Measurements from ENCODE around the gene GARS1. TPM values are rescaled to one million over a fixed set of nuclear protein-coding genes. Genes with fewer than 3 reads are reported as not detected.
A peak's percentile ranks its signal among the peaks of the same experiment; 100 is the strongest.

The GARS1 gene
- total RNA-seq, 1 experiment from 2014 or later: 274 TPM

- H3K27ac ChIP-seq: no peak overlapping the region
- no peak overlapping the region for H3K4me2 ChIP-seq
- no TSS peak for BruUV-seq (replicated peaks)
- H3F3A ChIP-seq (ENCODE audit: insufficient read depth, low read depth): peaks cover 6% of the 10 kb centered on the region; the same call in 1 of the 2 replicates
- no peaks in the 10 kb centered on the region for H3K27me3 ChIP-seq (ENCODE audit: insufficient read depth, low read depth)
- no peak overlapping the region for H2AFZ ChIP-seq
- DNase-seq: peak in 1 of 2 experiments; percentile 48
- H3K79me2 ChIP-seq (ENCODE audit: low read depth): no peaks in the 10 kb centered on the region
- H3K36me3 ChIP-seq (ENCODE audit: low read depth): no peaks in the 10 kb centered on the region; the same call in 1 of the 2 replicates
- no peaks in the 10 kb centered on the region for H3K9me2 ChIP-seq (ENCODE audit: insufficient read depth)
- no peaks in the 10 kb centered on the region for H4K20me1 ChIP-seq (ENCODE audit: insufficient read depth)
- intact Hi-C loops (cut with micrococcal nuclease; ENCODE audit: unreplicated experiment): no loop called here
- TF ChIP-seq EZH2 (IDR thresholded peaks at IDR 0.05; ENCODE audit: low read depth) (no peak), CTCF (conservative IDR thresholded peaks at IDR 0.05) (no peak)
- CTCF ChIA-PET: interaction anchor here (1.0 kb wide), 1 partner anchor 21 kb away, joined by 4 read pairs; no protein-coding TSS in a partner anchor
- POLR2A ChIA-PET (ENCODE audit: unreplicated experiment): interaction anchor here (0.6 kb wide), 1 partner anchor 413 kb away, joined by 4 read pairs; no protein-coding TSS in a partner anchor
- peaks cover 7% of the 10 kb centered on the region for H3K4me1 ChIP-seq (replicated peaks; ENCODE audit: insufficient read depth)
- no peaks in the 10 kb centered on the region for H3K9me3 ChIP-seq (ENCODE audit: insufficient read depth, low read depth)
- H3K4me3 ChIP-seq: no peak overlapping the region
Observed at GRCh38 chr7:30556840-30557239, 37.8 kb upstream of the GARS1 start.

- no peak for DNase-seq
- intact Hi-C loops (cut with micrococcal nuclease; ENCODE audit: unreplicated experiment): no loop called here
- H3K4me2 ChIP-seq: no peak overlapping the region
- CTCF ChIA-PET: interaction anchor here (0.6 to 1.0 kb wide), 2 partner anchors 21 to 38 kb away, joined by 3 to 4 read pairs; no protein-coding TSS in a partner anchor
- no TSS peak for BruUV-seq (replicated peaks)
- no peak overlapping the region for H3K4me3 ChIP-seq
- TF ChIP-seq EZH2 (IDR thresholded peaks at IDR 0.05; ENCODE audit: low read depth) (no peak), CTCF (conservative IDR thresholded peaks at IDR 0.05) (no peak)
- no peak overlapping the region for H3K27ac ChIP-seq
- POLR2A ChIA-PET (ENCODE audit: unreplicated experiment): no interaction called here
- peaks cover 3% of the 10 kb centered on the region; the same call in 1 of the 2 replicates for H3K4me1 ChIP-seq (replicated peaks; ENCODE audit: insufficient read depth)
- no peaks in the 10 kb centered on the region for H3K9me2 ChIP-seq (ENCODE audit: insufficient read depth)
- H3K79me2 ChIP-seq (ENCODE audit: low read depth): no peaks in the 10 kb centered on the region
- no peaks in the 10 kb centered on the region; the same call in 1 of the 2 replicates for H3K36me3 ChIP-seq (ENCODE audit: low read depth)
- H4K20me1 ChIP-seq (ENCODE audit: insufficient read depth): no peaks in the 10 kb centered on the region
- no peak overlapping the region for H2AFZ ChIP-seq
- H3K27me3 ChIP-seq (ENCODE audit: insufficient read depth, low read depth): no peaks in the 10 kb centered on the region
- H3F3A ChIP-seq (ENCODE audit: insufficient read depth, low read depth): 0 out of 2 replicates have a peak, but pooled peaks cover 2% of the 10 kb centered on the region
- H3K9me3 ChIP-seq (ENCODE audit: insufficient read depth, low read depth): no peaks in the 10 kb centered on the region
Observed at GRCh38 chr7:30557245-30557644, 37.4 kb upstream of the GARS1 start.

- no peak overlapping the region for H2AFZ ChIP-seq
- no peak overlapping the region for H3K4me3 ChIP-seq
- H3K9me2 ChIP-seq (ENCODE audit: insufficient read depth): no peaks in the 10 kb centered on the region
- DNase-seq: no peak
- H3K4me2 ChIP-seq: no peak overlapping the region
- no peak overlapping the region for H3K27ac ChIP-seq
- no peaks in the 10 kb centered on the region for H3K9me3 ChIP-seq (ENCODE audit: insufficient read depth, low read depth)
- H4K20me1 ChIP-seq (ENCODE audit: insufficient read depth): no peaks in the 10 kb centered on the region
- intact Hi-C loops (cut with micrococcal nuclease; ENCODE audit: unreplicated experiment): loop anchor here (5.0 to 10.0 kb wide), 6 partner anchors 82 to 1637 kb away; partner anchors contain the start of genes NOD1 and SCRN1
- POLR2A ChIA-PET (ENCODE audit: unreplicated experiment): no interaction called here
- H3K36me3 ChIP-seq (ENCODE audit: low read depth): no peaks in the 10 kb centered on the region; the same call in 1 of the 2 replicates
- no peak for TF ChIP-seq EZH2 (IDR thresholded peaks at IDR 0.05; ENCODE audit: low read depth)
- TF ChIP-seq CTCF (conservative IDR thresholded peaks at IDR 0.05): no peak
- H3K4me1 ChIP-seq (replicated peaks; ENCODE audit: insufficient read depth): peaks cover 15% of the 10 kb centered on the region
- H3F3A ChIP-seq (ENCODE audit: insufficient read depth, low read depth): peaks cover 1% of the 10 kb centered on the region; the same call in 1 of the 2 replicates
- CTCF ChIA-PET: no interaction called here
- no peaks in the 10 kb centered on the region for H3K27me3 ChIP-seq (ENCODE audit: insufficient read depth, low read depth)
- BruUV-seq (replicated peaks): no TSS peak
- H3K79me2 ChIP-seq (ENCODE audit: low read depth): no peaks in the 10 kb centered on the region
Observed at GRCh38 chr7:30559611-30560010, 35.1 kb upstream of the GARS1 start.
